Urinary bladder (tissue), 4 donors: ENCODE measurements around the gene TGM2. TPM values are rescaled to one million over a fixed set of nuclear protein-coding genes. Genes with fewer than 3 reads are reported as not detected.

Source experiments
- DNase-seq: peaks from one replicate; pipeline ENCODE4 v3.0.0-alpha.2; 2015; ENCODE audit errors: extremely low spot score
- H3K27ac ChIP-seq: one replicate; pipeline ENCODE4 v1.5.1; 2013; ENCODE audit warnings: low read depth, mild to moderate bottlenecking, moderate library complexity
- H3K36me3 ChIP-seq: one replicate; pipeline ENCODE4 v1.6.1; 2013; ENCODE audit warnings: mild to moderate bottlenecking, moderate library complexity; ENCODE audit not compliant: insufficient read depth
- H3K4me1 ChIP-seq: one replicate; pipeline ENCODE4 v1.6.1; 2013; ENCODE audit warnings: mild to moderate bottlenecking, moderate library complexity; ENCODE audit not compliant: insufficient read depth
- H3K4me3 ChIP-seq: one replicate; pipeline ENCODE4 v1.5.1; 2013; ENCODE audit warnings: low read depth, low read length
- WGBS: extraction: QIAGEN DNeasy Blood & Tissue Kit; methylation state at CpG from one replicate; pipeline ENCODE4 v1.1.7; 2013; 5-methylcytosine and 5-hydroxymethylcytosine counted together
- polyA plus RNA-seq: library from polyadenylated mRNA; stranded (reverse); fragments of 200-250 nt; gene quantifications from one replicate; pipeline ENCODE4 v1.2.3, GENCODE V29; 2013
- total RNA-seq: library from RNA; depleted of rRNA; stranded (reverse); fragments of >200 nt; gene quantifications from one replicate; pipeline ENCODE4 v1.2.3, GENCODE V29; 2014
- donor health status: healthy with polysubstance abuse.
- donor health status: healthy.

Gene TGM2
- total and polyA plus RNA-seq, 2 donors: 75.7 to 360 TPM

DNA sequence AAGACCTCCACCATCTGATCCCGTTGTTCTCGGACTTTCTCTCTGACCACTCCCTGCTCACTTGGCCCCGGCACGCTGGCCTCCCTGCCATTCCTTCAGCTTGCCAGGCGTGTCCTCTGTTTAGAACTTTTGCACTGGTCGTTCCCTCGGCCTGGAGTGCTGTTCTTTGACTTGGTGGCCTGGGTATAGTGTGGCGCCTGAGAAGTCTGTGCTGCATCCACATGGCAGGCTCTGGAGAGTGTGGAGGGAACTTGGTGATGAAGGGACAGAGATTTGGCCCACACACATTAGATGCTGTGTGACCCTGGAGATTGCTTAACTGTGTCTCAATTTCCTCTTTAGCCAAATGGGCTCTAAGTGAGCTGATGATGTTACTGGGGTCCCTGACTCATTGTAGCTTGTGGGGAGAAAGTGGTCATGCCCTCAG, 13.0 kb upstream of the TGM2 start:
- Histone ChIP-seq H3K27ac (no peak overlapping the region), H3K4me1 (no peaks in the 10 kb centered on the region), H3K4me3 (no peak overlapping the region), H3K36me3 (no peaks in the 10 kb centered on the region)
- DNase-seq: no peak
- WGBS: 81% methylated on average over 8 of the region's 8 CpGs

GRCh38 chr20:38177201-38177600, 12.1 kb upstream of the TGM2 start:
- H3K4me1 ChIP-seq: no peaks in the 10 kb centered on the region
- 90% methylated on average over 9 of the region's 9 CpGs for WGBS
- no peak overlapping the region for H3K27ac ChIP-seq
- no peaks in the 10 kb centered on the region for H3K36me3 ChIP-seq
- DNase-seq: no peak
- no peak overlapping the region for H3K4me3 ChIP-seq

GRCh38 chr20:38175304-38176180, 10.5 kb upstream of the TGM2 start:
- Histone ChIP-seq H3K36me3 (no peaks in the 10 kb centered on the region), H3K27ac (no peak overlapping the region), H3K4me3 (no peak overlapping the region), H3K4me1 (no peaks in the 10 kb centered on the region)
- WGBS: 78% methylated on average over 16 of the region's 16 CpGs
- DNase-seq: no peak

DNA sequence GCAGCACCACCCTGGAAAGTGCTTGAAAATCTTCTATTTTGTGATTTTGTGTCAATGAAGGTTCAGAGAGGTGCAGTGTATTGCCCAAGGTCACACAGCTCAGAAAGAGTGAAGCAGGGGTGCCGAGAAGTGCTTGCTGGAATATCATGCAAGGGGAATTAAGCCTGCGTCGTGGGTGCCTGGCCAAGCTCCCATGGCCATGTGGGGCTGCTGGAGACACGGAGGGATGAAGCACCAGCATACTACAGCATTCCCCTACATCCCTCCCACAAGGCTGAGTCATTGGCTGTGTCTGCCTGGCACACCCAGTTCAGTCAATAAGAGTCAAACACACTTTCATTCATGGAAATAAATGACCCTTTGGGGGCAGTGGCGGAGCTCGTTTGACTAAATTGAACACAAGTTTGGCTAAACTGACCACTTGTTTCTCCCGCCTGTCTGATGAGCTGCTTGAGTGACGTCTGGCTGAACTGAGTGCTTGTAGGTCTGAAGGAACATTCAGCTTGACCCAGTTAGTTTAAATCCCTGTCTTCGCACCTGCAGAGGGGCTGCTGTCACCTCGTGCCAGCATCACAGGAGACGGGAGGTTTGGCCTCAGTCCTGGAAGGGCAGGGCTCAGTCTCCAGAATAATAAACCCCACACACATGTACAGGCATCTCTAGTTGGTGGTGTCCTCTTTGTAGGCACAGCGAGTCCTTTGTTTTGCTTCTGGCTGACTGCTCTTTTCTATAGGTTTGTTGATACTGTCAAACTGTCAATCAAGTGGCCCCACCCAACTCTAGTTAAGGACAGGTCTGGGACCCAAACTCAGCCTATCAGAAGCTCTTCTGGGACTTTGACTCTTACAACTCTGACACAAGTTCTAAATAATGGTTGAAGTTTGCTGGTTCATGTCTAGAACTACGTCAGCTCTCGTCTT, 8.4 kb upstream of the TGM2 start:
- WGBS: 52% methylated on average over 14 of the region's 14 CpGs
- Histone ChIP-seq H3K27ac (no peak overlapping the region), H3K36me3 (no peaks in the 10 kb centered on the region), H3K4me3 (no peak overlapping the region), H3K4me1 (no peaks in the 10 kb centered on the region)
- DNase-seq: no peak

- Histone ChIP-seq H3K36me3 (no peaks in the 10 kb centered on the region), H3K4me1 (no peaks in the 10 kb centered on the region), H3K4me3 (no peak overlapping the region), H3K27ac (no peak overlapping the region)
- no peak for DNase-seq
- WGBS: 53% methylated on average over 4 of the region's 4 CpGs
Observed at GRCh38 chr20:38172408-38172807, 7.3 kb upstream of the TGM2 start.

DNA sequence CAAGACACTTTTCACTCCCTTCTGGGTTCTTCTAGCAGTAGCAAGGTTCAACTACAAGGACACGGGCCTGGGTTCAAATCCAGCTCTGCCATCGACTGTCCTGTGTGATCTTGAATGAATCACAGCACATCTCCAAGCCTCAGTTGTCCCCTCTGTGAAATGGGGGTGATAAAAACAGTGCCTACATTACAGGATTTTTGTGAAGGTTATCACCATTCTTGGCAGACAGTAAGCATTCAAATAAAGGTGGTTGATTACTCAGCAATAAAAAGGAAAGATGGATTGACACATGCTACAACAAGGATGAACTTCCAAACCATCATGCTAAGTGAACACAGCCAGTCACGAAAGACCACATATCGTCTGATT, 6.6 kb upstream of the TGM2 start:
- Histone ChIP-seq H3K27ac (peak overlapping the region; percentile 0), H3K4me1 (no peaks in the 10 kb centered on the region), H3K36me3 (no peaks in the 10 kb centered on the region), H3K4me3 (no peak overlapping the region)
- WGBS: 81% methylated on average over 4 of the region's 4 CpGs
- DNase-seq: no peak

GRCh38 chr20:38170826-38171674, 6.0 kb upstream of the TGM2 start:
- H3K27ac ChIP-seq: no peak overlapping the region
- WGBS: 36% methylated on average over 11 of the region's 11 CpGs
- H3K4me1 ChIP-seq: no peaks in the 10 kb centered on the region
- H3K36me3 ChIP-seq: no peaks in the 10 kb centered on the region
- DNase-seq: peak; percentile 52
- H3K4me3 ChIP-seq: no peak overlapping the region

DNA sequence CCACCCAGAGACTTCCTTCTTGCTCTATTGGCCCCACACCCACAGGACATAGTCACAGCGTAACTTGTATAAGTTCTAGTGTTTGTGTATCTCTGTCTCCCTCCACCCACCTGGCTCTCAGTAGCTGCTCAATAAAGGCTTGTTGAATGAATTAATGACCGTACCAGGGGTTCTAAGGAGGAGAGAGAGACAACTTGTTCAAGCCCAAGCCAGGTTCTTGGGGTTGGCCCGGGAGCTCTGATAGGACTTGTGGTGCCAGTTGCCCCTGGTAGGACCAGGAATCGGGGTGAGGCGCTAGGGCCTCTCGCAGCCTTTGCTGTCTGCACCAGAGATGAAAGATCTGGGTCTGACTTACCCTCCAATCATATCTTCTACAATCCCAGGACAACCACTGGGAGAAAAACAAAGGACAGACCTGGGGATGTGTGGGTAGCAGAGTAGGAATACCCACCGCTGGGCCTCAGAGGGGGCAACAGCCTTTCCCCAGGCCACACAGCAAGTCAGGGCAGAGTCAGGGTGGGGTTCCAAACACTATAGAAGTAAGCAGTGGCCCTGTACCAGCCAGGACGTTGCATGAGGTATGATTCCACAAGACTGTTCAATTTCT, 5.3 kb upstream of the TGM2 start:
- Histone ChIP-seq H3K4me1 (no peaks in the 10 kb centered on the region), H3K4me3 (no peak overlapping the region), H3K36me3 (no peaks in the 10 kb centered on the region), H3K27ac (peak overlapping the region; percentile 66)
- WGBS: 75% methylated on average over 8 of the region's 8 CpGs
- no peak for DNase-seq

GRCh38 chr20:38169636-38170193, 4.6 kb upstream of the TGM2 start:
- Histone ChIP-seq H3K36me3 (no peaks in the 10 kb centered on the region), H3K4me3 (no peak overlapping the region), H3K27ac (no peak overlapping the region), H3K4me1 (no peaks in the 10 kb centered on the region)
- WGBS: 95% methylated on average over 6 of the region's 6 CpGs
- DNase-seq: no peak

DNA sequence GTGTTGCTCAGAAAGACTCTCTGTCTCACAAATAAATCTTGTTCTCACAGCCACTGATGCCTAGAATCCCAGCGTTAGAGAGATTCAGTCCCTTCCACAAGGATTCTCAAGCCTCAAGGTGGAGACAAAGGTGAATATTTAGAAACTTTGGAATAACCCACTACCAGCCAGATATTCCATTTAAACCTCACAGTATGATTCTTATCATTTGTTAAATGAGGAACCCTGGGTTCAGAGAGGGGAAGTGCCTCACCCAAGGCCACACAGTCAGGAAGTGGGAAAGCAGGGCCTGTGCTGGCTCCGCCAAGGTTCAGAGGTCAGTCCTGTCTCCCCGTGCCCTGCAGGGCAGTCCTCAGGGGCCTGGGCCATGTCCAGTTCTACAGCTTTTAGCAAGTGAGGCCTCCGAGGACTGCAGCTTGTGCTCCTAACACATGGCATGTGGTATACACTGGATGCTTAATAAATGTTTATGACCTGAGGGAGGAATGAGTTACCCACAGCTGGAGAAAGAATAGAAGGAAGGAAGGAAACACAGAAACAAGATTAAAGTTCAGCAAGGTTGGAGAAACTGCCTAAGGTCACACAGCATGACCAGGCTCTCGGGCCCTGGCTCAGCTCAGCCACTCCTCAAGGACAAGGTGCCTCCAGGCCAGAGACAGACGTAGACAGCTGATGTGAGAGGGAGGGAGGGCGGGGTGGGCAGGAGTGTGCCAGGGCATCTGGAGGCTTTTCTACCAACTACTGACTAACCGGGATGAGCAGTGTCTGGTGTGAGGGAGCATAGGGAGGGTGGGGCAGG, 3.9 kb upstream of the TGM2 start:
- DNase-seq: no peak
- 81% methylated on average over 8 of the region's 8 CpGs for WGBS
- Histone ChIP-seq H3K4me3 (no peak overlapping the region), H3K36me3 (no peaks in the 10 kb centered on the region), H3K27ac (no peak overlapping the region), H3K4me1 (no peaks in the 10 kb centered on the region)

DNA sequence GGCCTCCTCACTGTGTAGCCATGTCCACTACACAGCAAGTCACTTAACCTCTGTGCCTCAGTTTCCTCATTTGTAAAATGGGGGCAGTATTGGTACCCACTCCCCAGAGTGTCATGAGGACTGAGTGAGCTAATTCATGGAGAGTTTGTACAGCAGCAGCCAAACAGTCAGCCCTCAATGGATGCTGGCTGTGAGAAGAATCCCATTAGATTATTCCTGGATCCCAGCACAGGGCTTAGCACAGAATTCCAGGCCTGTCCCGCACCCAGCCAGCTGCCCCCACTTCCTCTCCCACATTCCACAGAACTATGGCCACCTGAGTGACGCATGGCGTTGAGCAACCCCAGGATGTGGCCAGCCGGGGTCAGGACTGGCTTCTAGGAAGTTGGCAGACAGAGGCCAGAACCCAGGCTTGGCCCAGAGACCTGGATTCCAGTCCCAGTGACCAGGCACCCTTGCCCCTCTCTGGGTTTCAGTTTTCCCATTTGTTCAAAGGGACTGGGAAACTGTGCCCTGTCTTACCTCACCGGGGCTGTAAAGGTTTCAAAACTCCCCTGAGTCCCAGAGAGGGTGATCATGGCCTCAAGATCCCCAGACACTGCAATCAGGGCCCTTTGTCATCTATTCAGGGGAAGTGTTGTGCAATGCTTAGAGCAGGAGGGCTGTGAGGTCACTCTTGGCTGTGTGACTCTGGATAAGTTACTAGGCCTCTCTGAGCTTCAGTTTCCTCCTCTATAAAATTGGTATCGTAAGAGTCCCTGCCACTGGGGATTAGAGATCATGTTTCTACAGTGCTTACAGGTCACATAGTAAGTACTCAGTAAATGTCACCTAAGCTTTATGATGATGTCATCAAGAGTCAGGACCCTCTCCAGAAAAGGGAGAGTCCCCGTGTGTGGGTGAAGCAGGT, 3.0 kb upstream of the TGM2 start:
- Histone ChIP-seq H3K4me1 (no peaks in the 10 kb centered on the region), H3K36me3 (no peaks in the 10 kb centered on the region), H3K27ac (peak overlapping the region; percentile 1), H3K4me3 (no peak overlapping the region)
- whole genome bisulfite sequencing: 62% methylated on average over 7 of the region's 7 CpGs
- no peak for DNase-seq
